Bronchial epithelial cell (primary cell): Measurements from ENCODE around the gene BCL11A. TPM values are rescaled to one million over a fixed set of nuclear protein-coding genes. Genes with fewer than 3 reads are reported as not detected.

Experiments
- DNase-seq: peaks from one replicate; pipeline ENCODE4 v3.0.0-alpha.2; 2010; ENCODE audit warnings: low read depth
- FAIRE-seq: peaks from 2 replicates; lab custom pipeline; 2011; peaks lifted over from hg19 to GRCh38; lab: Jason Lieb, UNC
- H3K27me3 ChIP-seq: 2 replicates; pipeline ENCODE4 v1.5.1; 2011; ENCODE audit warnings: low read length; ENCODE audit not compliant: control insufficient read depth, insufficient read depth
- H3K36me3 ChIP-seq: 2 replicates; pipeline ENCODE4 v1.5.1; 2011; ENCODE audit warnings: low read length; ENCODE audit not compliant: control insufficient read depth, insufficient read depth
- H3K4me3 ChIP-seq: 2 replicates; pipeline ENCODE4 v1.5.1; 2011; ENCODE audit warnings: mild to moderate bottlenecking, low read depth, low read length, control low read depth
- total RNA-seq: library from RNA; depleted of rRNA; stranded (reverse); fragments of >200 nt; gene quantifications from 2 replicates; pipeline ENCODE4 v1.2.1, GENCODE V29; 2014
- TF ChIP-seq, protein P1 (sequence below): IDR thresholded peaks from 2 replicates; pipeline ENCODE4 v1.5.1; 2011; ENCODE audit warnings: mild to moderate bottlenecking, moderate library complexity, low read length, control low read depth, inconsistent platforms; ENCODE audit not compliant: insufficient read depth, severe bottlenecking

BCL11A gene
- total RNA-seq, 1 donor from 2014 or later, result 1.8 TPM

DNA sequence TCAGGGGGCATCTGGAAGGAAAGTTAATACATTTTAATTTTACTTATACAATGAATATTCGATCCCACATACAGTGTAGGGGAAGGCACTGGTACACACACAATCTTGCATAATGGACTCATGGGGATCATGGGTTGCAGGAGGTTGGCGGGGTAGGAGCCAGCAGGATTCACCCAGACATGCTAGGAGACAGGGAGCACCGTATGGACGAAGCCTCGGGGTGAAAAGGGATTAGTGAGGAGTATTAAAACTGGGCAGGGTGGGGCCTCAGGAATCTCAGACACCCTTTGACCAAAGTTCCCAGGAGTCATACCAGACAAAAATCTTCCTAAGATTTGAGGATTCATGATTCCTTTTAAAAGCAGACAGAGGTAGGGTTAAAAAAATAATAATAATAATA is 140.8 kb downstream of the BCL11A start:
- H3K4me3 ChIP-seq, result no peak overlapping the region
- no peaks in the 10 kb centered on the region for H3K36me3 ChIP-seq
- FAIRE-seq (no peak), DNase-seq (no peak)
- TF ChIP-seq, protein P1, sequence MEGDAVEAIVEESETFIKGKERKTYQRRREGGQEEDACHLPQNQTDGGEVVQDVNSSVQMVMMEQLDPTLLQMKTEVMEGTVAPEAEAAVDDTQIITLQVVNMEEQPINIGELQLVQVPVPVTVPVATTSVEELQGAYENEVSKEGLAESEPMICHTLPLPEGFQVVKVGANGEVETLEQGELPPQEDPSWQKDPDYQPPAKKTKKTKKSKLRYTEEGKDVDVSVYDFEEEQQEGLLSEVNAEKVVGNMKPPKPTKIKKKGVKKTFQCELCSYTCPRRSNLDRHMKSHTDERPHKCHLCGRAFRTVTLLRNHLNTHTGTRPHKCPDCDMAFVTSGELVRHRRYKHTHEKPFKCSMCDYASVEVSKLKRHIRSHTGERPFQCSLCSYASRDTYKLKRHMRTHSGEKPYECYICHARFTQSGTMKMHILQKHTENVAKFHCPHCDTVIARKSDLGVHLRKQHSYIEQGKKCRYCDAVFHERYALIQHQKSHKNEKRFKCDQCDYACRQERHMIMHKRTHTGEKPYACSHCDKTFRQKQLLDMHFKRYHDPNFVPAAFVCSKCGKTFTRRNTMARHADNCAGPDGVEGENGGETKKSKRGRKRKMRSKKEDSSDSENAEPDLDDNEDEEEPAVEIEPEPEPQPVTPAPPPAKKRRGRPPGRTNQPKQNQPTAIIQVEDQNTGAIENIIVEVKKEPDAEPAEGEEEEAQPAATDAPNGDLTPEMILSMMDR, result no peak
- peaks cover under 1% of the 10 kb centered on the region for H3K27me3 ChIP-seq

DNA sequence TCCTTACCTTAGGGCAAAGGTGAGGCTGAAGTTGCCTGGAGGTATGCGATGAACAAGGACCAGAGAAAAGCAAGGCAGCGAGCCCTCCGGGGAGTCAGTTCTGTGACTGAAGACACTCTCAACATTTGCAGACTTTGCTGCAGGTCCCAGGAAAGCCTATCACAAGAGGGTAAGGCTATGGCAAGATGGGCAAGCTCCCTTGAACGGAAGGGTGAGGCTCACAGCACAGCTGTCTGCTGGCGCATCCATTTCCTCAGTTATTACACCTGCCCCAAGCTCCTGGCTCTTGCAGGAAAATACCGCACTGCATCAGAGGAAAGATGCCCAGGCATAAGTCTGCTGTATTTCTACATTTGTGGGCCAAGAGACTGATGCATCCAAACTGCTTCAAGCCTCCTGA is 141.4 kb downstream of the BCL11A start:
- H3K36me3 ChIP-seq, result no peaks in the 10 kb centered on the region
- H3K4me3 ChIP-seq, result no peak overlapping the region
- peaks cover 3% of the 10 kb centered on the region for H3K27me3 ChIP-seq
- FAIRE-seq (no peak), DNase-seq (no peak)
- TF ChIP-seq, protein P1, result no peak

DNA sequence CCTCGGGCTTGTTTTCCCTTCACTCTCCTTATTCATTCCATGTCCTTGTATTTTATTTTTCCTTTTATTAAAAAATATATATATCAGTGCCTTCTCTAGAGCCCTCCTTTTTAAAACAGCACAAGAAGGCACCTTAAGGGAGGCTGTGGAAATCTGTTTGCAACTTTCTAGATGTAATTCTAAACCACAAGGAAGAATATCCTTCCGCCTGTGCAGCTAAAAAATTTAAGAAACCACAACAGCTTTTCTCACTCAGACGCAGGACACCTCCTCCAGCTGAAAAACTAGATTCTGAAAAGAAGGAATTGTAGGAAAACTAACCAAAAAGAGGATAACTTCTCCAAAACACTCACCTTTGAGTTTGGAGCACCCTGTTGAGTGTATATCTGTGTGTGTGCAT is 142.2 kb downstream of the BCL11A start:
- TF ChIP-seq, protein P1, result no peak
- DNase-seq (no peak), FAIRE-seq (no peak)
- no peaks in the 10 kb centered on the region for H3K36me3 ChIP-seq
- no peak overlapping the region for H3K4me3 ChIP-seq
- peaks cover 3% of the 10 kb centered on the region for H3K27me3 ChIP-seq

- DNase-seq, result no peak
- TF ChIP-seq, protein P1, result no peak
- Histone ChIP-seq H3K27me3 (peaks cover 3% of the 10 kb centered on the region), H3K36me3 (no peaks in the 10 kb centered on the region), H3K4me3 (no peak overlapping the region)
- FAIRE-seq, result no peak
Measured at GRCh38 chr2:60410456-60411146, 142.9 kb downstream of the BCL11A start.

DNA sequence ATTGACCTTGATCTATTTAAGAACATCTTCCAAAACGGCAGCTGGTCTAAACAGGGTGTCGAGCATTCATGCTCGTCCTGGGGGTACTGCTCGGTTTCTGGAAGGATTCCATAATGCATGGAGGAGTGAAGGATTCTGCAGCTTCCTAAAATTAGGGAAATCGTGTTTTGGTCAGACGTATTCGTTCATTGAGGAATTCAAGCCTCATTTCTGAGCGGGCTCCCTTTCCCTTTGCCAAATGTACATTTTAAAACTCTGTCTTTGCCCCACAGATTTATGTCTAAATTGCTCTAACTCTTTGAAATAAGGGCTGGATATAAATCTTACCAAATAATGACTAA is 144.0 kb downstream of the BCL11A start:
- H3K4me3 ChIP-seq, result no peak overlapping the region
- TF ChIP-seq, protein P1, result no peak
- no peak for DNase-seq
- FAIRE-seq, result no peak
- H3K36me3 ChIP-seq, result no peaks in the 10 kb centered on the region
- peaks cover 3% of the 10 kb centered on the region for H3K27me3 ChIP-seq

GRCh38 chr2:60408811-60409530 is 144.5 kb downstream of the BCL11A start:
- DNase-seq, result peak; percentile 15
- TF ChIP-seq, protein P1, result no peak
- Histone ChIP-seq H3K36me3 (no peaks in the 10 kb centered on the region), H3K4me3 (no peak overlapping the region), H3K27me3 (peaks cover 3% of the 10 kb centered on the region)
- no peak for FAIRE-seq
